Panc1 (cell line): ENCODE results near the gene EDN2. TPM values are rescaled to one million over a fixed set of nuclear protein-coding genes. Genes with fewer than 3 reads are reported as not detected.

ENCODE experiments used
- ATAC-seq: fragments of 200-7000 bp; cut with Tn5 transposase; 2 replicates; pipeline ENCODE4 v1.9.1; 2020; ENCODE audit warnings: mild to moderate bottlenecking, moderate library complexity
- BruUV-seq: library from RNA; stranded (reverse); fragments of 400-500 nt; replicated peaks from 2 replicates; lab custom pipeline; 2021; lab: Mats Ljungman, UMichigan
- CTCF ChIA-PET: fragments of 300-600 bp; sonication (Branson Sonifier 250); formaldehyde crosslinking; loops from one replicate; lab custom pipeline; 2022; ENCODE audit warnings: antibody characterized with exemption; lab: Charles Lee
- POLR2A ChIA-PET: fragments of 300-600 bp; sonication (Branson Sonifier 250); formaldehyde crosslinking; loops from one replicate; lab custom pipeline; 2022; ENCODE audit warnings: antibody characterized with exemption; lab: Charles Lee
- DNase-seq: peaks from one replicate; pipeline ENCODE4 v3.0.0-alpha.2; 2010; ENCODE audit warnings: low read depth, low spot score
- H3K27ac ChIP-seq: 2 replicates; pipeline ENCODE4 v1.5.1; 2011; ENCODE audit warnings: mild to moderate bottlenecking, low read length, inconsistent platforms
- H3K27me3 ChIP-seq: fragments of 200-500 bp; sonication (Bioruptor generic); 2 replicates; pipeline ENCODE4 v1.6.0; 2014; ENCODE audit warnings: low read length, inconsistent platforms; ENCODE audit not compliant: control insufficient read depth, insufficient read depth
- H3K36me3 ChIP-seq: fragments of 200-500 bp; sonication (Bioruptor generic); 2 replicates; pipeline ENCODE4 v1.5.1; 2014; ENCODE audit warnings: inconsistent platforms, mild to moderate bottlenecking, low read length, moderate library complexity; ENCODE audit not compliant: control insufficient read depth, insufficient read depth
- H3K4me1 ChIP-seq: 2 replicates; pipeline ENCODE4 v1.5.1; 2011; ENCODE audit warnings: inconsistent platforms, mild to moderate bottlenecking, low read length, moderate library complexity; ENCODE audit not compliant: control insufficient read depth, insufficient read depth
- H3K4me3 ChIP-seq, 2 experiments: 2 replicates each; pipeline ENCODE4 v1.5.1; 2011 to 2012; ENCODE audit warnings: low read depth in 2 of 2, low read length in 2 of 2, mild to moderate bottlenecking in 2 of 2, inconsistent platforms in 1 of 2, moderate library complexity in 1 of 2
- H3K9me3 ChIP-seq: fragments of 200-500 bp; sonication (Bioruptor generic); 2 replicates; pipeline ENCODE4 v1.5.1; 2014; ENCODE audit warnings: low read depth, mild to moderate bottlenecking, inconsistent platforms, low read length, moderate library complexity; ENCODE audit not compliant: control insufficient read depth, insufficient read depth
- POLR2AphosphoS5 ChIP-seq: IDR thresholded peaks from 2 replicates; pipeline ENCODE4 v1.6.1; 2012; ENCODE audit warnings: mild to moderate bottlenecking, low read depth, low read length, moderate library complexity
- REST ChIP-seq, 2 experiments: IDR thresholded peaks; 2 replicates each; pipeline ENCODE4 v1.6.1; 2011 to 2012; ENCODE audit warnings: low read depth in 2 of 2, control low read depth in 1 of 2, low read length in 1 of 2, mild to moderate bottlenecking in 1 of 2, moderate library complexity in 1 of 2; ENCODE audit not compliant: insufficient read depth in 1 of 2
- SIN3A ChIP-seq: IDR thresholded peaks from 2 replicates; pipeline ENCODE4 v1.6.1; 2012; ENCODE audit warnings: low read depth, mild to moderate bottlenecking, low read length, moderate library complexity, borderline replicate concordance; ENCODE audit not compliant: insufficient read depth
- TCF7L2 ChIP-seq: IDR thresholded peaks from 2 replicates; pipeline ENCODE4 v1.6.1; 2011; ENCODE audit warnings: mild to moderate bottlenecking, low read depth, low read length, inconsistent platforms
- in situ Hi-C: cut with HindIII; loops from 2 replicates; pipeline ENCODE4 v1.10.0; 2016; ENCODE audit warnings: low sequenced_read_pairs, low pct_unique_long_range_greater_than_20kb
- intact Hi-C: fragments of 100-400 bp; cut with micrococcal nuclease; formaldehyde crosslinking; loops from one replicate; pipeline ENCODE4 v1.10.0; 2022; ENCODE audit not compliant: unreplicated experiment
- total RNA-seq: library from RNA; stranded (reverse); gene quantifications from one replicate; pipeline ENCODE4 v1.2.1, GENCODE V29; 2021; ENCODE audit not compliant: unreplicated experiment
- TF ChIP-seq, protein P1 (sequence below): fragments of 450-650 bp; IDR thresholded peaks from 2 replicates; pipeline ENCODE4 v1.5.1; 2017; ENCODE audit warnings: mild to moderate bottlenecking

EDN2 gene
- total RNA-seq, 1 experiment from 2014 or later, result not detected

- ATAC-seq (no peak), DNase-seq (no peak)
- Histone ChIP-seq H3K27me3 (no peaks in the 10 kb centered on the region), H3K4me3 (no peak overlapping the region), H3K36me3 (no peaks in the 10 kb centered on the region), H3K9me3 (no peaks in the 10 kb centered on the region), H3K4me1 (no peaks in the 10 kb centered on the region; the same call in 1 of the 2 replicates), H3K27ac (no peak overlapping the region)
- intact Hi-C loops (no loop called here), in situ Hi-C loops (no loop called here)
- POLR2A ChIA-PET, result no interaction called here
- no peak for TF ChIP-seq REST (IDR thresholded peaks at IDR 0.05; ENCODE audit: insufficient read depth in 1 of 2, low read depth in 2 of 2, low read length in 1 of 2)
- TF ChIP-seq, protein P1, sequence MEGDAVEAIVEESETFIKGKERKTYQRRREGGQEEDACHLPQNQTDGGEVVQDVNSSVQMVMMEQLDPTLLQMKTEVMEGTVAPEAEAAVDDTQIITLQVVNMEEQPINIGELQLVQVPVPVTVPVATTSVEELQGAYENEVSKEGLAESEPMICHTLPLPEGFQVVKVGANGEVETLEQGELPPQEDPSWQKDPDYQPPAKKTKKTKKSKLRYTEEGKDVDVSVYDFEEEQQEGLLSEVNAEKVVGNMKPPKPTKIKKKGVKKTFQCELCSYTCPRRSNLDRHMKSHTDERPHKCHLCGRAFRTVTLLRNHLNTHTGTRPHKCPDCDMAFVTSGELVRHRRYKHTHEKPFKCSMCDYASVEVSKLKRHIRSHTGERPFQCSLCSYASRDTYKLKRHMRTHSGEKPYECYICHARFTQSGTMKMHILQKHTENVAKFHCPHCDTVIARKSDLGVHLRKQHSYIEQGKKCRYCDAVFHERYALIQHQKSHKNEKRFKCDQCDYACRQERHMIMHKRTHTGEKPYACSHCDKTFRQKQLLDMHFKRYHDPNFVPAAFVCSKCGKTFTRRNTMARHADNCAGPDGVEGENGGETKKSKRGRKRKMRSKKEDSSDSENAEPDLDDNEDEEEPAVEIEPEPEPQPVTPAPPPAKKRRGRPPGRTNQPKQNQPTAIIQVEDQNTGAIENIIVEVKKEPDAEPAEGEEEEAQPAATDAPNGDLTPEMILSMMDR, result no peak
- no peak for TF ChIP-seq TCF7L2
- no peak for TF ChIP-seq SIN3A
- TF ChIP-seq POLR2AphosphoS5, result no peak
- CTCF ChIA-PET, result no interaction called here
- BruUV-seq, result no TSS peak
Observed at GRCh38 chr1:41450747-41451285, 33.7 kb downstream of the EDN2 start.

DNA sequence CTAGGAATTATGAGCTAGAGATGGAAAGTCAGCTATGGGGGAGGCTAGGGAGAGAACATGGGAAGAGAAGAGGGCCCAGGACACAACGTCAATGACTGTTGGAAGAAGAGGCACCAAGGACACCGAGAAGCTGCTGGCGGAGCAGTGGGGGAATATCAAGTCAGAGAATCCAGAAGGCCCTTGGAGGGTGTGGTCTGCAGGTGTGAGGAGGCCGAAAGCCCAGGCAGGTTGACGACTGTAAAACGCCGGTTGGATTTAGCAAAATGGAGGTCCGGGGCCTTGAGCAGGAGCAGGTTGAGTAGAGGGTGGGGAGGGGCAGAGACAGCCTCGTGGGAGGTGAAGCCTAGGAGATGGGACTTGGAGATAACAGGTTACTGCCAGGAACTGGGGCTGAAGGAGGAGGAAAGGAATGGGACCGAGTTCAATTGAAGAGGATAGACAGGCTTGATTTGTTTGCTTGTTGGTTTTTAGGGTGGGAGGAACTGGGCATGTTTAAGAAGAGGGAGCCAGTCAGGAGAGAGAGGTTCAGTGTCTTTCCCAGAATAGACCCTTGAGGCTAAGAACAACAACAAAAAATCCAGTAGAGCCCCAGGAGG, 35.1 kb downstream of the EDN2 start:
- BruUV-seq, result no TSS peak
- Histone ChIP-seq H3K9me3 (peaks cover under 1% of the 10 kb centered on the region; the same call in 1 of the 2 replicates), H3K4me3 (no peak overlapping the region), H3K4me1 (no peaks in the 10 kb centered on the region; the same call in 1 of the 2 replicates), H3K36me3 (no peaks in the 10 kb centered on the region), H3K27ac (no peak overlapping the region), H3K27me3 (no peaks in the 10 kb centered on the region)
- intact Hi-C loops (no loop called here), in situ Hi-C loops (no loop called here)
- no peak for ATAC-seq
- ChIA-PET POLR2A (interaction anchor here (0.6 kb wide), 1 partner anchor 194 kb away, joined by 6 read pairs; no protein-coding TSS in a partner anchor), CTCF (no interaction called here)
- no peak for DNase-seq
- TF ChIP-seq TCF7L2 (no peak), REST (IDR thresholded peaks at IDR 0.05; ENCODE audit: insufficient read depth in 1 of 2, low read depth in 2 of 2, low read length in 1 of 2) (no peak), SIN3A (no peak), POLR2AphosphoS5 (no peak)
- TF ChIP-seq, protein P1, result no peak
